HG03097 (cell line): ENCODE results near the gene UTF1.

Experiments used
- ATAC-seq: cut with Tn5 transposase; IDR thresholded peaks from one replicate; pipeline ENCODE4 v1.9.1; 2021; ENCODE audit not compliant: unreplicated experiment, low FRiP score

The UTF1 gene

GRCh38 chr10:133196221-133196915, 33.6 kb upstream of the UTF1 start:
- ATAC-seq: no peak

- no peak for ATAC-seq
Measured at GRCh38 chr10:133196936-133197758, 32.9 kb upstream of the UTF1 start.

- ATAC-seq: no peak
Measured at GRCh38 chr10:133197786-133198185, 32.2 kb upstream of the UTF1 start.

- ATAC-seq: no peak
Measured at GRCh38 chr10:133198206-133198605, 31.8 kb upstream of the UTF1 start.

- no peak for ATAC-seq
Measured at GRCh38 chr10:133198621-133199487, 31.2 kb upstream of the UTF1 start.

- no peak for ATAC-seq
Measured at GRCh38 chr10:133199488-133199885, 30.5 kb upstream of the UTF1 start.

GRCh38 chr10:133199992-133200611, 29.9 kb upstream of the UTF1 start:
- ATAC-seq: no peak

GRCh38 chr10:133200621-133201031, 29.4 kb upstream of the UTF1 start:
- ATAC-seq: no peak

- no peak for ATAC-seq
Measured at GRCh38 chr10:133201151-133201947, 28.7 kb upstream of the UTF1 start.

- no peak for ATAC-seq
Measured at GRCh38 chr10:133201948-133202725, 27.9 kb upstream of the UTF1 start.

GRCh38 chr10:133202778-133203651, 27.0 kb upstream of the UTF1 start:
- ATAC-seq: no peak

- no peak for ATAC-seq
Measured at GRCh38 chr10:133203652-133204195, 26.3 kb upstream of the UTF1 start.

- no peak for ATAC-seq
Measured at GRCh38 chr10:133204226-133205015, 25.6 kb upstream of the UTF1 start.

- no peak for ATAC-seq
Measured at GRCh38 chr10:133205146-133205545, 24.9 kb upstream of the UTF1 start.

- ATAC-seq: no peak
Measured at GRCh38 chr10:133206356-133207040, 23.5 kb upstream of the UTF1 start.

GRCh38 chr10:133207041-133207600, 22.9 kb upstream of the UTF1 start:
- ATAC-seq: no peak
